Esophagus squamous epithelium (tissue), 5 donors: ENCODE results near the gene YAE1. TPM values are rescaled to one million over a fixed set of nuclear protein-coding genes. Genes with fewer than 3 reads are reported as not detected.

Source experiments
- DNase-seq: peaks from one replicate; lab custom pipeline; 2025; lab: John Stamatoyannopoulos, UW
- H3K27ac ChIP-seq, 4 donors: fragments of 200-600 bp; sonication (generic); one replicate each; pipeline ENCODE4 v1.5.1; 2016 to 2019; ENCODE audit warnings: mild to moderate bottlenecking in 1 of 4
- H3K27me3 ChIP-seq, 4 donors: fragments of 200-600 bp; sonication (generic); 1 replicate in 3 of 4; 2 replicates in 1 of 4; pipeline versions ENCODE4 v1.5.1 to v1.6.0; 2017 to 2021; ENCODE audit warnings: antibody characterized with exemption in 1 of 4
- H3K36me3 ChIP-seq, 3 donors: fragments of 200-600 bp; sonication (generic); one replicate each; pipeline ENCODE4 v1.5.1; 2016 to 2019
- H3K4me1 ChIP-seq, 3 donors: fragments of 200-600 bp; sonication (generic); one replicate each; pipeline ENCODE4 v1.5.1; 2017 to 2019
- H3K4me3 ChIP-seq, 4 donors: fragments of 200-600 bp; sonication (generic); 1 replicate in 3 of 4; 2 replicates in 1 of 4; pipeline ENCODE4 v1.5.1; 2016 to 2019; ENCODE audit warnings: mild to moderate bottlenecking in 2 of 4, moderate library complexity in 1 of 4
- H3K9me3 ChIP-seq, 3 donors: fragments of 200-600 bp; sonication (generic); one replicate each; pipeline ENCODE4 v1.5.1; 2016 to 2019
- CTCF ChIP-seq, 6 experiments: fragments of 450-650 bp in 4 of 6; fragments of 200-600 bp in 2 of 6; sonication (generic) in 2 of 6; IDR thresholded peaks; one replicate each; pipeline ENCODE4 v1.5.1; 2016 to 2019; ENCODE audit warnings: antibody characterized with exemption in 6 of 6, mild to moderate bottlenecking in 4 of 6, moderate library complexity in 4 of 6
- POLR2A ChIP-seq, 4 donors: fragments of 450-650 bp; IDR thresholded peaks; one replicate each; pipeline ENCODE4 v1.6.1; 2017; ENCODE audit warnings: antibody characterized with exemption in 4 of 4, mild to moderate bottlenecking in 4 of 4, moderate library complexity in 3 of 4
- WGBS, 2 donors: methylation state at CpG; one replicate each; pipeline ENCODE4 v1.1.5; 2018; 5-methylcytosine and 5-hydroxymethylcytosine counted together
- intact Hi-C: fragments of 100-400 bp; cut with DNase I; formaldehyde crosslinking; loops from one replicate; pipeline ENCODE4 v1.15.0; 2022
- total RNA-seq, 4 donors: library from RNA; depleted of rRNA; stranded (reverse); fragments of >200 nt; gene quantifications; one replicate each; pipeline ENCODE4 v1.1.0, GENCODE V29; 2016
- donor health status: DM: yes; HTN: yes; CAD: no.

YAE1 gene
- total RNA-seq, 4 donors from 2014 or later, result 3.6 to 23.1 (median 14.6) TPM

GRCh38 chr7:39550411-39550810 lies 15.8 kb upstream of the YAE1 start:
- Histone ChIP-seq H3K27ac (no peak overlapping the region), H3K27me3 (no peaks in the 10 kb centered on the region), H3K36me3 (no peaks in the 10 kb centered on the region), H3K9me3 (peaks cover 0 to 20% (median 12%) of the 10 kb centered on the region in 3 donors), H3K4me1 (no peaks in the 10 kb centered on the region), H3K4me3 (no peak overlapping the region)
- intact Hi-C loops, result no loop called here
- no peak for DNase-seq
- TF ChIP-seq POLR2A (IDR thresholded peaks at IDR 0.05), result no peak
- TF ChIP-seq CTCF (IDR thresholded peaks at IDR 0.05), result no peak
- WGBS, 2 donors, result 53 to 74% methylated on average over 2 of the region's 2 CpGs

- WGBS, 2 donors, result 75 to 86% methylated on average over 2 to 3 of the region's 3 CpGs
- no peaks in the 10 kb centered on the region for H3K27me3 ChIP-seq
- no peak for DNase-seq
- TF ChIP-seq CTCF (IDR thresholded peaks at IDR 0.05) (no peak), POLR2A (IDR thresholded peaks at IDR 0.05) (no peak)
- no peaks in the 10 kb centered on the region for H3K4me1 ChIP-seq
- H3K27ac ChIP-seq, result no peak overlapping the region
- intact Hi-C loops, result no loop called here
- no peaks in the 10 kb centered on the region for H3K9me3 ChIP-seq
- no peak overlapping the region for H3K4me3 ChIP-seq
- H3K36me3 ChIP-seq, result no peaks in the 10 kb centered on the region
Measured at GRCh38 chr7:39553436-39553835, 12.8 kb upstream of the YAE1 start.

GRCh38 chr7:39554583-39555165 lies 11.5 kb upstream of the YAE1 start:
- no peaks in the 10 kb centered on the region for H3K27me3 ChIP-seq
- intact Hi-C loops, result no loop called here
- no peaks in the 10 kb centered on the region for H3K36me3 ChIP-seq
- no peak for TF ChIP-seq CTCF (IDR thresholded peaks at IDR 0.05)
- no peak for TF ChIP-seq POLR2A (IDR thresholded peaks at IDR 0.05)
- WGBS, 2 donors, result 74 to 81% methylated on average over 7 of the region's 7 CpGs
- H3K4me3 ChIP-seq, result no peak overlapping the region
- H3K9me3 ChIP-seq, result no peaks in the 10 kb centered on the region
- no peak for DNase-seq
- no peak overlapping the region for H3K27ac ChIP-seq
- H3K4me1 ChIP-seq, result no peaks in the 10 kb centered on the region

- no peaks in the 10 kb centered on the region for H3K9me3 ChIP-seq
- DNase-seq, result no peak
- no peaks in the 10 kb centered on the region for H3K36me3 ChIP-seq
- no peaks in the 10 kb centered on the region for H3K4me1 ChIP-seq
- intact Hi-C loops, result no loop called here
- H3K4me3 ChIP-seq, result no peak overlapping the region
- H3K27ac ChIP-seq, result no peak overlapping the region
- no peaks in the 10 kb centered on the region for H3K27me3 ChIP-seq
- TF ChIP-seq POLR2A (IDR thresholded peaks at IDR 0.05), result no peak
- TF ChIP-seq CTCF (IDR thresholded peaks at IDR 0.05), result no peak
- 6 to 27% methylated on average over 1 of the region's 1 CpG for whole genome bisulfite sequencing, 2 donors
Measured at GRCh38 chr7:39557222-39557621, 9.0 kb upstream of the YAE1 start.

- no peak overlapping the region for H3K4me3 ChIP-seq
- TF ChIP-seq POLR2A (IDR thresholded peaks at IDR 0.05) (no peak), CTCF (IDR thresholded peaks at IDR 0.05) (no peak)
- H3K36me3 ChIP-seq, result no peaks in the 10 kb centered on the region
- no peak overlapping the region for H3K27ac ChIP-seq
- intact Hi-C loops, result no loop called here
- no peak for DNase-seq
- H3K27me3 ChIP-seq, result no peaks in the 10 kb centered on the region
- no peaks in the 10 kb centered on the region for H3K4me1 ChIP-seq
- H3K9me3 ChIP-seq, result no peaks in the 10 kb centered on the region
Measured at GRCh38 chr7:39557911-39558310, 8.3 kb upstream of the YAE1 start.
